WTC11 (cell line): ENCODE measurements around the gene DNAH14.

Experiments
- IRF2 ChIP-seq: sonication (generic); formaldehyde crosslinking; IDR thresholded peaks from 2 replicates; pipeline ENCODE4 v1.8.0; 2022; ENCODE audit warnings: low read depth, missing genetic modification reagents, borderline replicate concordance
- TF ChIP-seq, protein P1 (sequence below): fragments of 200-600 bp; IDR thresholded peaks from 2 replicates; pipeline ENCODE4 v1.8.0; 2022; ENCODE audit warnings: antibody characterized with exemption
- TF ChIP-seq, protein P2 (sequence below): sonication (generic); formaldehyde crosslinking; IDR thresholded peaks from 2 replicates; pipeline ENCODE4 v1.8.0; 2022; ENCODE audit warnings: missing genetic modification reagents
- TF ChIP-seq, protein P3 (sequence below): sonication (generic); formaldehyde crosslinking; conservative IDR thresholded peaks from 2 replicates; pipeline ENCODE4 v1.8.1; 2022; ENCODE audit warnings: mild to moderate bottlenecking, missing genetic modification reagents

DNA sequence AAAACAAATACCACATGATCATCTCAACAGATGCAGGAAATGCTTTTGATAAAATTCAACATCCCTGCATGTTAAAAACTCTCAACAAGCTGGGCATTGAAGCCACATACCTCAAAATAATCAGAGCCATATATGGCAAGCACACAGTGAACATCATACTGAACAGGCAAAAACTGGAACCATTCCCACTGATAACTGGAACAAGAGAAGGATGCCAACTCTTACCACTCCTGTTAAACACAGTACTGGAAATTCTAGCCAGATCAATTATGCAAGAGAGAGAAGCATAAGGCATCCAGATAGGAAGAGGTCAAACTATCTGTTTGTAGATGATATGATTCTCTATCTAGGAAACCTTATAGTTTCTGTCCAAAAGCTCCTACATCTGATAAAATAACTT, 91.6 kb downstream of the DNAH14 start:
- TF ChIP-seq, protein P1, sequence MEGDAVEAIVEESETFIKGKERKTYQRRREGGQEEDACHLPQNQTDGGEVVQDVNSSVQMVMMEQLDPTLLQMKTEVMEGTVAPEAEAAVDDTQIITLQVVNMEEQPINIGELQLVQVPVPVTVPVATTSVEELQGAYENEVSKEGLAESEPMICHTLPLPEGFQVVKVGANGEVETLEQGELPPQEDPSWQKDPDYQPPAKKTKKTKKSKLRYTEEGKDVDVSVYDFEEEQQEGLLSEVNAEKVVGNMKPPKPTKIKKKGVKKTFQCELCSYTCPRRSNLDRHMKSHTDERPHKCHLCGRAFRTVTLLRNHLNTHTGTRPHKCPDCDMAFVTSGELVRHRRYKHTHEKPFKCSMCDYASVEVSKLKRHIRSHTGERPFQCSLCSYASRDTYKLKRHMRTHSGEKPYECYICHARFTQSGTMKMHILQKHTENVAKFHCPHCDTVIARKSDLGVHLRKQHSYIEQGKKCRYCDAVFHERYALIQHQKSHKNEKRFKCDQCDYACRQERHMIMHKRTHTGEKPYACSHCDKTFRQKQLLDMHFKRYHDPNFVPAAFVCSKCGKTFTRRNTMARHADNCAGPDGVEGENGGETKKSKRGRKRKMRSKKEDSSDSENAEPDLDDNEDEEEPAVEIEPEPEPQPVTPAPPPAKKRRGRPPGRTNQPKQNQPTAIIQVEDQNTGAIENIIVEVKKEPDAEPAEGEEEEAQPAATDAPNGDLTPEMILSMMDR: no peak
- TF ChIP-seq, protein P2, sequence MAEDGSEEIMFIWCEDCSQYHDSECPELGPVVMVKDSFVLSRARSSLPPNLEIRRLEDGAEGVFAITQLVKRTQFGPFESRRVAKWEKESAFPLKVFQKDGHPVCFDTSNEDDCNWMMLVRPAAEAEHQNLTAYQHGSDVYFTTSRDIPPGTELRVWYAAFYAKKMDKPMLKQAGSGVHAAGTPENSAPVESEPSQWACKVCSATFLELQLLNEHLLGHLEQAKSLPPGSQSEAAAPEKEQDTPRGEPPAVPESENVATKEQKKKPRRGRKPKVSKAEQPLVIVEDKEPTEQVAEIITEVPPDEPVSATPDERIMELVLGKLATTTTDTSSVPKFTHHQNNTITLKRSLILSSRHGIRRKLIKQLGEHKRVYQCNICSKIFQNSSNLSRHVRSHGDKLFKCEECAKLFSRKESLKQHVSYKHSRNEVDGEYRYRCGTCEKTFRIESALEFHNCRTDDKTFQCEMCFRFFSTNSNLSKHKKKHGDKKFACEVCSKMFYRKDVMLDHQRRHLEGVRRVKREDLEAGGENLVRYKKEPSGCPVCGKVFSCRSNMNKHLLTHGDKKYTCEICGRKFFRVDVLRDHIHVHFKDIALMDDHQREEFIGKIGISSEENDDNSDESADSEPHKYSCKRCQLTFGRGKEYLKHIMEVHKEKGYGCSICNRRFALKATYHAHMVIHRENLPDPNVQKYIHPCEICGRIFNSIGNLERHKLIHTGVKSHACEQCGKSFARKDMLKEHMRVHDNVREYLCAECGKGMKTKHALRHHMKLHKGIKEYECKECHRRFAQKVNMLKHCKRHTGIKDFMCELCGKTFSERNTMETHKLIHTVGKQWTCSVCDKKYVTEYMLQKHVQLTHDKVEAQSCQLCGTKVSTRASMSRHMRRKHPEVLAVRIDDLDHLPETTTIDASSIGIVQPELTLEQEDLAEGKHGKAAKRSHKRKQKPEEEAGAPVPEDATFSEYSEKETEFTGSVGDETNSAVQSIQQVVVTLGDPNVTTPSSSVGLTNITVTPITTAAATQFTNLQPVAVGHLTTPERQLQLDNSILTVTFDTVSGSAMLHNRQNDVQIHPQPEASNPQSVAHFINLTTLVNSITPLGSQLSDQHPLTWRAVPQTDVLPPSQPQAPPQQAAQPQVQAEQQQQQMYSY (CRISPR knock-in tag): no peak
- TF ChIP-seq, protein P3, sequence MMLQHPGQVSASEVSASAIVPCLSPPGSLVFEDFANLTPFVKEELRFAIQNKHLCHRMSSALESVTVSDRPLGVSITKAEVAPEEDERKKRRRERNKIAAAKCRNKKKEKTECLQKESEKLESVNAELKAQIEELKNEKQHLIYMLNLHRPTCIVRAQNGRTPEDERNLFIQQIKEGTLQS (CRISPR knock-in tag): no peak
- no peak for TF ChIP-seq IRF2
